K562 (cell line): Measurements from ENCODE around the gene GABARAPL2. TPM values are rescaled to one million over a fixed set of nuclear protein-coding genes. Genes with fewer than 3 reads are reported as not detected.

Source experiments
- CREB5 ChIP-seq: fragments of 250-450 bp; sonication (Bioruptor Pico); IDR thresholded peaks from 2 replicates; pipeline ENCODE4 v1.5.0; 2020; ENCODE audit warnings: mild to moderate bottlenecking
- CREM ChIP-seq: IDR thresholded peaks from 2 replicates; pipeline ENCODE4 v1.6.1; 2014; ENCODE audit warnings: antibody characterized with exemption, low read depth
- CUX1 ChIP-seq: fragments of 200-800 bp; sonication (Bioruptor generic); IDR thresholded peaks from 2 replicates; pipeline ENCODE4 v1.6.1; 2016; ENCODE audit warnings: missing genetic modification characterization, missing compliant biosample characterization
- EP400 ChIP-seq: fragments of 450-650 bp; IDR thresholded peaks from 2 replicates; pipeline ENCODE4 v1.6.1; 2017; ENCODE audit warnings: antibody characterized with exemption, mild to moderate bottlenecking, moderate library complexity
- GATA2 ChIP-seq: sonication (generic); formaldehyde crosslinking; IDR thresholded peaks from 2 replicates; pipeline ENCODE4 v1.4.0; 2020; ENCODE audit warnings: mild to moderate bottlenecking, missing genetic modification reagents
- HCFC1 ChIP-seq: IDR thresholded peaks from 2 replicates; pipeline ENCODE4 v1.6.1; 2012; ENCODE audit warnings: low read depth, low read length, improper control_type of control experiment
- MED1 ChIP-seq: sonication (generic); formaldehyde crosslinking; IDR thresholded peaks from 2 replicates; pipeline ENCODE4 v1.8.1; 2023; ENCODE audit warnings: missing genetic modification reagents, borderline replicate concordance
- NFE2 ChIP-seq: IDR thresholded peaks from 2 replicates; pipeline ENCODE4 v1.6.1; 2014; ENCODE audit warnings: antibody characterized with exemption, low read depth
- NFRKB ChIP-seq: fragments of 450-650 bp; IDR thresholded peaks from 2 replicates; pipeline ENCODE4 v1.6.1; 2016; ENCODE audit warnings: low read depth
- OTX1 ChIP-seq: fragments of 450-650 bp; formaldehyde crosslinking; IDR thresholded peaks from 2 replicates; pipeline ENCODE4 v1.4.0; 2022; ENCODE audit warnings: mild to moderate bottlenecking
- RHOXF2B ChIP-seq: fragments of 250-450 bp; sonication (Bioruptor Pico); conservative IDR thresholded peaks from 2 replicates; pipeline ENCODE4 v1.5.1; 2021
- SP1 ChIP-seq: sonication (generic); formaldehyde crosslinking; IDR thresholded peaks from 2 replicates; pipeline ENCODE4 v1.8.1; 2022; ENCODE audit warnings: mild to moderate bottlenecking, missing genetic modification reagents
- STAT6 ChIP-seq: sonication (generic); formaldehyde crosslinking; IDR thresholded peaks from 2 replicates; pipeline ENCODE4 v1.8.1; 2023; ENCODE audit warnings: mild to moderate bottlenecking, missing genetic modification reagents
- TCFL5 ChIP-seq: fragments of 250-450 bp; sonication (Bioruptor Pico); conservative IDR thresholded peaks from 2 replicates; pipeline ENCODE4 v1.6.1; 2021; ENCODE audit warnings: mild to moderate bottlenecking, moderate library complexity, matching md5 sums
- ZFP30 ChIP-seq: fragments of 250-450 bp; sonication (Bioruptor Pico); IDR thresholded peaks from 2 replicates; pipeline ENCODE4 v1.8.0; 2022; ENCODE audit warnings: moderate library complexity, mild to moderate bottlenecking, inconsistent platforms, borderline replicate concordance
- ZHX1 ChIP-seq: fragments of 150-350 bp; conservative IDR thresholded peaks from 2 replicates; pipeline ENCODE4 v1.6.1; 2014; ENCODE audit warnings: low read length
- ZNF23 ChIP-seq: fragments of 250-450 bp; sonication (Bioruptor Pico); IDR thresholded peaks from 2 replicates; pipeline ENCODE4 v1.4.0; 2020; ENCODE audit warnings: mild to moderate bottlenecking
- ZNF79 ChIP-seq: fragments of 250-450 bp; sonication (Bioruptor Pico); IDR thresholded peaks from 2 replicates; pipeline ENCODE4 v1.4.0; 2020; ENCODE audit warnings: low read depth, mild to moderate bottlenecking, moderate library complexity
- polyA plus RNA-seq, 8 experiments: library from polyadenylated mRNA; depleted of rRNA in 4 of 8; stranded (reverse) in 5 of 8; unstranded in 3 of 8; fragments of >200 nt; fragmentation: Nextera tagmentation in 2 of 8; fragmentation: Illumina TruSeq in 1 of 8; extraction: Ambion mirVana in 2 of 8; extraction: Trizol in 1 of 8; gene quantifications; 2 replicates each; pipeline versions ENCODE4 v1.2.1 to v1.2.3, GENCODE V29; 2011 to 2014; ENCODE audit warnings: inconsistent platforms in 1 of 8, missing spikeins in 1 of 8
- total RNA-seq, 7 experiments: library from RNA; depleted of rRNA in 6 of 7; stranded (reverse); fragments of >200 nt in 6 of 7; fragmentation: Illumina TruSeq in 2 of 7; extraction: Trizol in 2 of 7; gene quantifications; 2 replicates each; pipeline versions ENCODE4 v1.2.1 to v1.2.3, GENCODE V29; 2011 to 2021; ENCODE audit warnings: low replicate concordance in 1 of 7

Gene GABARAPL2
- total and polyA plus RNA-seq, 9 of the 15 experiments (the other 6 are each of a cell fraction or from before 2014, with no cell fraction given): 42.1 to 288 (median 91.8) TPM

GRCh38 chr16:75555213-75555706, 10.9 kb upstream of the GABARAPL2 start (continued):
- TF ChIP-seq ZFP30 (CRISPR knock-in tag) (no peak), CREM (peak; percentile 99), NFRKB (peak; percentile 40; the same call in 1 of the 2 replicates), CREB5 (CRISPR knock-in tag) (no peak), STAT6 (no peak), NFE2 (no peak), OTX1 (CRISPR knock-in tag) (no peak), CUX1 (CRISPR knock-in tag) (no peak), GATA2 (CRISPR knock-in tag) (no peak), ZNF79 (CRISPR knock-in tag) (no peak), MED1 (no peak), RHOXF2B (CRISPR knock-in tag) (no peak), EP400 (peak; percentile 71), ZNF23 (no peak), ZHX1 (no peak), TCFL5 (CRISPR knock-in tag) (no peak), HCFC1 (peak; percentile 64), SP1 (CRISPR knock-in tag) (no peak)
